ENCODE data around the gene LYSMD2.

DNA sequence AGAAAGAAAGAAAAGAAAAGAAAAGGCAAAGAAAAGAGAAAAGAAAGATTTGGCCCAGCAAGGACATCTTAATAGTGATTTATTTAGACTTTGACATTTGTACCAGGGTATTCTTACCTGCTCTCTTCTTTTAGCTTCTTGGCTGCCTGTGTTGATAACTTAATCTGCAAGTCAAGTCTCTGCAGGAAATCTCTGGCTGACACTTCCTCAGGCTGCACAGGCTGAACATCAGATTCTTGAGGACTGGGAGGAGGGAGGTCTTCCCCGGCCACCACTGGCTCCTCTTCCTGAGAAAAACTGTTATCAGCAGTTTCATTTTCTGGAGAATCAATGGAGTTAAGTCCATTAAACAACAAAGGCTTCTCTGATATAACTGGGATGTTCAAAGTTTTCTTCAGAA is 12.8 kb downstream of the LYSMD2 start:
- TF ChIP-seq, protein P1, sequence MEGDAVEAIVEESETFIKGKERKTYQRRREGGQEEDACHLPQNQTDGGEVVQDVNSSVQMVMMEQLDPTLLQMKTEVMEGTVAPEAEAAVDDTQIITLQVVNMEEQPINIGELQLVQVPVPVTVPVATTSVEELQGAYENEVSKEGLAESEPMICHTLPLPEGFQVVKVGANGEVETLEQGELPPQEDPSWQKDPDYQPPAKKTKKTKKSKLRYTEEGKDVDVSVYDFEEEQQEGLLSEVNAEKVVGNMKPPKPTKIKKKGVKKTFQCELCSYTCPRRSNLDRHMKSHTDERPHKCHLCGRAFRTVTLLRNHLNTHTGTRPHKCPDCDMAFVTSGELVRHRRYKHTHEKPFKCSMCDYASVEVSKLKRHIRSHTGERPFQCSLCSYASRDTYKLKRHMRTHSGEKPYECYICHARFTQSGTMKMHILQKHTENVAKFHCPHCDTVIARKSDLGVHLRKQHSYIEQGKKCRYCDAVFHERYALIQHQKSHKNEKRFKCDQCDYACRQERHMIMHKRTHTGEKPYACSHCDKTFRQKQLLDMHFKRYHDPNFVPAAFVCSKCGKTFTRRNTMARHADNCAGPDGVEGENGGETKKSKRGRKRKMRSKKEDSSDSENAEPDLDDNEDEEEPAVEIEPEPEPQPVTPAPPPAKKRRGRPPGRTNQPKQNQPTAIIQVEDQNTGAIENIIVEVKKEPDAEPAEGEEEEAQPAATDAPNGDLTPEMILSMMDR (IDR thresholded peaks at IDR 0.05; ENCODE audit: poor library complexity, severe bottlenecking) = no peak
- no peak for TF ChIP-seq EZH2 (IDR thresholded peaks at IDR 0.05; ENCODE audit: borderline replicate concordance, insufficient read depth, low read length, poor library complexity, severe bottlenecking)
- TF ChIP-seq TAF1 (IDR thresholded peaks at IDR 0.05; ENCODE audit: low read depth) = no peak
- no peak for TF ChIP-seq EP300 (conservative IDR thresholded peaks at IDR 0.05; ENCODE audit: poor library complexity, severe bottlenecking)
- TF ChIP-seq POLR2AphosphoS5 (IDR thresholded peaks at IDR 0.05) = no peak
